HCT116 (cell line): Measurements from ENCODE around the gene ADGRV1. TPM values are rescaled to one million over a fixed set of nuclear protein-coding genes. Genes with fewer than 3 reads are reported as not detected.

ENCODE experiments used
- ATAC-seq: fragments of 200-7000 bp; cut with Tn5 transposase; 2 replicates; pipeline ENCODE4 v1.9.1; 2020; ENCODE audit warnings: mild to moderate bottlenecking, moderate library complexity
- BruUV-seq: library from RNA; stranded (reverse); fragments of 400-500 nt; replicated peaks from 2 replicates; lab custom pipeline; 2021; lab: Mats Ljungman, UMichigan
- CTCF ChIA-PET: fragments of 300-600 bp; sonication (Branson Sonifier 250); formaldehyde crosslinking; loops from one replicate; lab custom pipeline; 2021; ENCODE audit warnings: antibody characterized with exemption; lab: Charles Lee
- POLR2A ChIA-PET: fragments of 300-600, 350-600 bp; sonication (Branson Sonifier 250); formaldehyde crosslinking; loops from one replicate; lab custom pipeline; 2021; ENCODE audit warnings: antibody characterized with exemption; lab: Charles Lee
- RAD21 ChIA-PET, 2 experiments: fragments of 300-600 bp; sonication (Branson Sonifier 250); formaldehyde crosslinking; loops; one replicate each; lab custom pipeline; 2023; ENCODE audit warnings: low total read pairs in 2 of 2; ENCODE audit not compliant: uncharacterized antibody in 2 of 2, unreplicated experiment in 2 of 2, low non-redundant PET in 1 of 2; lab: Charles Lee
- DNase-seq: peaks from one replicate; pipeline ENCODE4 v3.0.0-alpha.2; 2010; ENCODE audit warnings: low read depth, low spot score
- H2AFZ ChIP-seq: fragments of 200-600 bp; shearing (Covaris generic), sonication (generic); 2 replicates; pipeline ENCODE4 v1.6.1; 2017; ENCODE audit warnings: low read depth, mixed run types, mixed read lengths, antibody characterized with exemption, low read length; ENCODE audit not compliant: poor library complexity, severe bottlenecking
- H3K27ac ChIP-seq: 2 replicates; pipeline ENCODE4 v1.5.1; 2012; ENCODE audit warnings: low read depth, low read length
- H3K27me3 ChIP-seq: fragments of 200-600 bp; sonication (generic); 2 replicates; pipeline ENCODE4 v1.6.1; 2016; ENCODE audit warnings: mixed run types, low read length, mixed read lengths; ENCODE audit not compliant: insufficient read depth
- H3K36me3 ChIP-seq, 2 experiments: fragments of 200-500 bp in 1 of 2; fragments of 200-600 bp in 1 of 2; sonication (Bioruptor generic) in 1 of 2; sonication (generic) in 1 of 2; 2 replicates each; pipeline versions ENCODE4 v1.5.1 to v1.6.1; 2014 to 2016; ENCODE audit warnings: low read length in 2 of 2, inconsistent platforms in 1 of 2, mixed read lengths in 1 of 2, mixed run types in 1 of 2; ENCODE audit not compliant: insufficient read depth in 2 of 2, control insufficient read depth in 1 of 2
- H3K4me1 ChIP-seq, 2 experiments: fragments of 200-600 bp in 1 of 2; sonication (generic) in 1 of 2; 2 replicates each; pipeline versions ENCODE4 v1.5.1 to v1.6.1; 2012 to 2017; ENCODE audit warnings: low read length in 2 of 2, inconsistent platforms in 1 of 2, mild to moderate bottlenecking in 1 of 2, mixed read lengths in 1 of 2, mixed run types in 1 of 2, moderate library complexity in 1 of 2; ENCODE audit not compliant: insufficient read depth in 2 of 2, control insufficient read depth in 1 of 2
- H3K4me2 ChIP-seq: fragments of 200-600 bp; sonication (generic); 2 replicates; pipeline ENCODE4 v1.6.1; 2017; ENCODE audit warnings: mixed run types, low read length, mixed read lengths
- H3K4me3 ChIP-seq, 2 experiments: fragments of 200-600 bp in 1 of 2; sonication (generic) in 1 of 2; replicated peaks in 1 of 2; 2 replicates each; pipeline ENCODE4 v1.5.1; 2011 to 2016; ENCODE audit warnings: low read length in 2 of 2, control low read depth in 1 of 2, low read depth in 1 of 2, mild to moderate bottlenecking in 1 of 2, mixed read lengths in 1 of 2, mixed run types in 1 of 2
- H3K79me2 ChIP-seq: fragments of 200-600 bp; sonication (generic); 2 replicates; pipeline ENCODE4 v1.6.1; 2017; ENCODE audit warnings: mild to moderate bottlenecking, mixed run types, low read length, moderate library complexity, mixed read lengths; ENCODE audit not compliant: insufficient read depth
- H3K9ac ChIP-seq: fragments of 200-600 bp; sonication (generic); 2 replicates; pipeline ENCODE4 v1.6.1; 2016; ENCODE audit warnings: low read length, mixed read lengths
- H3K9me2 ChIP-seq: fragments of 200-600 bp; sonication (generic), shearing (Covaris generic); 2 replicates; pipeline ENCODE4 v1.6.1; 2017; ENCODE audit warnings: mixed run types, mild to moderate bottlenecking, moderate library complexity; ENCODE audit not compliant: insufficient read depth
- H3K9me3 ChIP-seq, 2 experiments: fragments of 200-500 bp in 1 of 2; fragments of 200-600 bp in 1 of 2; sonication (Bioruptor generic) in 1 of 2; sonication (generic) in 1 of 2; 2 replicates each; pipeline ENCODE4 v1.6.1; 2014 to 2017; ENCODE audit warnings: low read length in 2 of 2, mixed read lengths in 2 of 2, inconsistent platforms in 1 of 2, low read depth in 1 of 2, mild to moderate bottlenecking in 1 of 2, mixed run types in 1 of 2, moderate library complexity in 1 of 2; ENCODE audit not compliant: control insufficient read depth in 1 of 2, insufficient read depth in 1 of 2
- H4K20me1 ChIP-seq: fragments of 200-600 bp; sonication (generic), shearing (Covaris generic); 2 replicates; pipeline ENCODE4 v1.6.1; 2017; ENCODE audit warnings: mixed run types, mild to moderate bottlenecking, moderate library complexity; ENCODE audit not compliant: insufficient read depth
- CEBPB ChIP-seq: IDR thresholded peaks from 2 replicates; pipeline ENCODE4 v1.6.1; 2012; ENCODE audit warnings: low read depth
- ELF1 ChIP-seq: IDR thresholded peaks from 2 replicates; pipeline ENCODE4 v1.6.1; 2012; ENCODE audit warnings: low read depth, borderline replicate concordance
- EZH2 ChIP-seq: fragments of 200-600 bp; sonication (generic); IDR thresholded peaks from 2 replicates; pipeline ENCODE4 v1.6.1; 2017; ENCODE audit warnings: antibody characterized with exemption, mixed run types
- JUND ChIP-seq: IDR thresholded peaks from 2 replicates; pipeline ENCODE4 v1.6.1; 2012
- POLR2AphosphoS5 ChIP-seq: IDR thresholded peaks from 2 replicates; pipeline ENCODE4 v1.6.1; 2011; ENCODE audit warnings: mild to moderate bottlenecking, low read depth, low read length, moderate library complexity
- TCF7L2 ChIP-seq: IDR thresholded peaks from 2 replicates; pipeline ENCODE4 v1.7.0; 2011; ENCODE audit warnings: borderline replicate concordance, inconsistent platforms; ENCODE audit not compliant: insufficient read depth, insufficient read length; ENCODE audit errors: extremely low read depth
- ZFX ChIP-seq: fragments of 450-650 bp; IDR thresholded peaks from 2 replicates; pipeline ENCODE4 v1.6.1; 2017
- intact Hi-C: fragments of 100-400 bp; cut with micrococcal nuclease; formaldehyde crosslinking; loops from 2 replicates; pipeline ENCODE4 v1.10.0; 2022
- total RNA-seq: library from RNA; stranded (reverse); gene quantifications from one replicate; pipeline ENCODE4 v1.2.1, GENCODE V29; 2021; ENCODE audit not compliant: unreplicated experiment

Gene ADGRV1
- total RNA-seq, 1 experiment from 2014 or later: 6.0 TPM

DNA sequence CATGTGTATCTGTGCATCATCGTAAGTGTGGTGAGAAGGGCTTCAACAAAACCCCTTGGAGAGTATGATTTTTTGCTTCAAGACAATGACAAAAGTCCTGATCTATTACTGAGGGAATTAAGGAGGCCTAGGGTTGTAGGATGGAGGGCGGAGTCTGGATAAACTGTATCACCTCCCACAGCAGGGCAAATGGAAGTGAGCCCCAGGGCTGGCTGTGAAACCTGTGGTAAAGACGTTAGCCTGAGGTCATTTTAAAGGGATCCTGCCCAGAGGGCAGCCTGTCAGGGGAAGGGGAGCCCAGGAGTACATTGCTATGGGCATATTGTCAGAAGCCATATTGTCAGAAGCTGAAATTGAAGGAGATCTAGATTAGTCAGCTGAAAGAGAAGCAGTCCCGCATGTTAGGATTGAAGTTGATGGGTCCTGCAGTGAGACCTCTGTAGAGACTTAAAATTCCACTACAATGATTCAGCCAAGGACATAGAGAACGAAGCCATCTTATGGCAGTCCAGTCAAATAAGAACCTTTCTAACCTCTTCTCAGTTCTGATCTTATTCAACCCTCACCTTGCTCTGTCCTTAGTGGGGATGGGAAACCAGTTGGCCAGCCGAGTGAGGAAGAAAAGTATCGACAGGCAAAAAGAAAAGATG is 26.9 kb downstream of the ADGRV1 start:
- CTCF ChIA-PET: no interaction called here
- RAD21 ChIA-PET: no interaction called here
- H2AFZ ChIP-seq: no peak overlapping the region
- no peaks in the 10 kb centered on the region for H3K4me1 ChIP-seq
- no peaks in the 10 kb centered on the region for H3K9me3 ChIP-seq
- ATAC-seq: no peak
- TF ChIP-seq CEBPB (no peak), ELF1 (no peak)
- no peaks in the 10 kb centered on the region for H3K27me3 ChIP-seq
- no peak overlapping the region for H3K4me3 ChIP-seq
- no peak overlapping the region for H3K4me2 ChIP-seq
- BruUV-seq: no TSS peak
- H3K36me3 ChIP-seq: no peaks in the 10 kb centered on the region
- intact Hi-C loops: no loop called here
- no peak overlapping the region for H3K27ac ChIP-seq
- no peak overlapping the region for H3K9ac ChIP-seq
- no peaks in the 10 kb centered on the region for H3K79me2 ChIP-seq
- no peaks in the 10 kb centered on the region; the same call in 1 of the 2 replicates for H3K9me2 ChIP-seq
- no peaks in the 10 kb centered on the region for H4K20me1 ChIP-seq
- POLR2A ChIA-PET: no interaction called here
- no peak for DNase-seq

DNA sequence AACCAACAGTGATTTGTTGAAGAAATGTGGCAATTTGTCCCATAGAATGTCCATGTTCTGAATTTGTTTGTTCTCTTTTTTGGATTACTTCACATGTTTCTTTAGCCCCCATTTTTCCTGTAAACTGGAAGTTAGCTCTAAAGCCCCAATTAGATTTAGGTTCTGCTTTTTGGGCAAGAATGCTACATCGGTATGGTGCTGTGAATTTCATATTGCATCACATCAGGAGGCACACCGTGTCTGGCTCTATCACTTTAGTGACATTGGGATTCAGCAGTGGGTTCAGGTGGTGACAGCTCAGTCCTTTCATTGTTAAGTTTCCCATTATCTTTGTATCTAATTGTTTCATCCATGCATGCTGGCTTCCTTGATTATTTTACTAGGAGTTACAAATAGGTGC is 27.9 kb downstream of the ADGRV1 start:
- ChIA-PET POLR2A (no interaction called here), RAD21 (no interaction called here)
- DNase-seq: no peak
- Histone ChIP-seq H4K20me1 (no peaks in the 10 kb centered on the region), H3K9me3 (no peaks in the 10 kb centered on the region), H3K27ac (no peak overlapping the region)
- BruUV-seq: no TSS peak
- intact Hi-C loops: no loop called here
- no peak for TF ChIP-seq POLR2AphosphoS5
- TF ChIP-seq ELF1: no peak
- TF ChIP-seq EZH2: no peak
- no peak for TF ChIP-seq TCF7L2
- no peak for TF ChIP-seq ZFX
- no peak for TF ChIP-seq CEBPB
- TF ChIP-seq JUND: no peak
- TF ChIP-seq, all 23 proteins: peak for 0
- no peak for ATAC-seq
- Histone ChIP-seq H3K4me3 (no peak overlapping the region), H3K27me3 (no peaks in the 10 kb centered on the region), H3K4me2 (no peak overlapping the region), H3K36me3 (no peaks in the 10 kb centered on the region), H3K9me2 (no peaks in the 10 kb centered on the region; the same call in 1 of the 2 replicates), H2AFZ (no peak overlapping the region), H3K79me2 (no peaks in the 10 kb centered on the region), H3K4me1 (no peaks in the 10 kb centered on the region), H3K9ac (no peak overlapping the region)
- CTCF ChIA-PET: interaction anchor here (1.9 kb wide), 1 partner anchor 18 kb away, joined by 5 read pairs; no protein-coding TSS in a partner anchor
